ENCODE data around the gene NAT10.
"Not testable (repeated sequence)": the region's sequence is repeated elsewhere in the genome, so short reads cannot be mapped to it uniquely, and the experiment has no call there.

NAT10 gene

DNA sequence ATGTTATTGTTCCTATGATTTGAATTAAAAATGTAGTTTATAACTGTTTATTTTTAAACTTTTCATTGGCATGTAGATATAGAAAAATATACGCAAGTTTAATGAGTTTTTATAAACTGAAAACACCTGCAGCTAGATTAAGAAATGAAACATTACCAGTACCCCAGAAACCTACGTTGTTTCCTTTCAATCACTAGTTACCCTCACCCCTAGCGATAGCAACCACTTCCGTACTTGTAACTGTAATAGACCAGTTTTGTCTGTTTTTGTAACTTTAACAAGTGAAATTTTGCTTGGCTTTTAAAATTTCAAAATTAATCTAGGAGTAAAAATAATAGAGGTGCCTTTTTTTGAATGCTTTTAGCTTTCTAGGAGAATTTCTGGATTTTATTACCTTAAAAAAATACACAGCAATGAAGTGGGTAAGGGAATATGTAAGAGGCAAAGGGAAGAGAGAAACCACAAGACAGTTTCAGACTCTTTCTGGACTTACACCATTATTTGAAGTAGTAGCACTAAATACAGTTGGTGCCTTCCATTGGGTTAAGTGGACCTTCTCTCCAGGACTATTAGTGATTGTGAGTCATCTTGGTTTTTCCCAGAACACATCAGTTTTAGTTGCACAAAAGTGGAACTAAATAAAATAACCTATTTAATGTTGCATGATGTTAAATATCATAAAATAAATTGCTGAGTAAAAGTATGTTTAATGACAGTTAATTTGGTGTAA, 18.7 kb upstream of the NAT10 start:
- Histone ChIP-seq H3K9me3 (ENCODE audit: insufficient read depth, low read length) (no peaks in the 10 kb centered on the region), H3K79me2 (ENCODE audit: insufficient read depth, low read length) (no peaks in the 10 kb centered on the region), H3K27ac (ENCODE audit: low read depth, low read length) (no peak overlapping the region), H4K20me1 (ENCODE audit: low read depth, low read length) (no peaks in the 10 kb centered on the region), H3K9me2 (replicated peaks; ENCODE audit: insufficient read depth, low read length) (no peaks in the 10 kb centered on the region), H3K27me3 (ENCODE audit: low read length) (no peaks in the 10 kb centered on the region), H3K36me3 (ENCODE audit: low read length) (peaks cover 24% of the 10 kb centered on the region; the same call in 1 of the 2 replicates), H3K4me3 (ENCODE audit: insufficient read depth, low read length, poor library complexity, severe bottlenecking) (no peak overlapping the region), H3K9ac (ENCODE audit: low read length) (no peak overlapping the region), H3F3A (ENCODE audit: insufficient read depth) (no peaks in the 10 kb centered on the region), H3K4me2 (ENCODE audit: low read depth, low read length, poor library complexity, severe bottlenecking) (no peak overlapping the region), H2AFZ (ENCODE audit: low read depth, low read length, severe bottlenecking) (no peak overlapping the region)
- no peak for TF ChIP-seq EZH2phosphoT487 (conservative IDR thresholded peaks at IDR 0.05; ENCODE audit: low read length)
- no peak for TF ChIP-seq CTCF (IDR thresholded peaks at IDR 0.05; ENCODE audit: insufficient read depth, low read length, poor library complexity, severe bottlenecking)

- Histone ChIP-seq H3F3A (ENCODE audit: insufficient read depth) (0 out of 2 replicates have a peak, but pooled peaks cover under 1% of the 10 kb centered on the region), H3K4me3 (ENCODE audit: insufficient read depth, low read length, poor library complexity, severe bottlenecking) (no peak overlapping the region), H3K27me3 (ENCODE audit: low read length) (no peaks in the 10 kb centered on the region), H3K27ac (ENCODE audit: low read depth, low read length) (no peak overlapping the region), H3K79me2 (ENCODE audit: insufficient read depth, low read length) (no peaks in the 10 kb centered on the region), H3K9me3 (ENCODE audit: insufficient read depth, low read length) (no peaks in the 10 kb centered on the region), H3K36me3 (ENCODE audit: low read length) (peaks cover 13% of the 10 kb centered on the region; the same call in 1 of the 2 replicates), H3K9me2 (replicated peaks; ENCODE audit: insufficient read depth, low read length) (no peaks in the 10 kb centered on the region), H3K9ac (ENCODE audit: low read length) (no peak overlapping the region), H4K20me1 (ENCODE audit: low read depth, low read length) (no peaks in the 10 kb centered on the region), H2AFZ (ENCODE audit: low read depth, low read length, severe bottlenecking) (no peak overlapping the region), H3K4me2 (ENCODE audit: low read depth, low read length, poor library complexity, severe bottlenecking) (no peak overlapping the region)
- no peak for TF ChIP-seq CTCF (IDR thresholded peaks at IDR 0.05; ENCODE audit: insufficient read depth, low read length, poor library complexity, severe bottlenecking)
- no peak for TF ChIP-seq EZH2phosphoT487 (conservative IDR thresholded peaks at IDR 0.05; ENCODE audit: low read length)
These were observed 13.6 kb upstream of the NAT10 start for GRCh38 chr11:34091825-34092224.

GRCh38 chr11:34094900-34095299, 10.5 kb upstream of the NAT10 start:
- H4K20me1 ChIP-seq (ENCODE audit: low read depth, low read length); H2AFZ ChIP-seq (ENCODE audit: low read depth, low read length, severe bottlenecking); H3K27me3 ChIP-seq (ENCODE audit: low read length); H3F3A ChIP-seq (ENCODE audit: insufficient read depth); H3K9me3 ChIP-seq (ENCODE audit: insufficient read depth, low read length); H3K9me2 ChIP-seq (replicated peaks; ENCODE audit: insufficient read depth, low read length); H3K79me2 ChIP-seq (ENCODE audit: insufficient read depth, low read length); H3K4me3 ChIP-seq (ENCODE audit: insufficient read depth, low read length, poor library complexity, severe bottlenecking); H3K4me2 ChIP-seq (ENCODE audit: low read depth, low read length, poor library complexity, severe bottlenecking); H3K27ac ChIP-seq (ENCODE audit: low read depth, low read length); H3K9ac ChIP-seq (ENCODE audit: low read length): not testable (repeated sequence)
- H3K36me3 ChIP-seq (ENCODE audit: low read length): peaks cover 18% of the 10 kb centered on the region; the same call in 1 of the 2 replicates

GRCh38 chr11:34098813-34099212, 6.6 kb upstream of the NAT10 start:
- H3K9me2 ChIP-seq (replicated peaks; ENCODE audit: insufficient read depth, low read length): no peaks in the 10 kb centered on the region
- H3K9me3 ChIP-seq (ENCODE audit: insufficient read depth, low read length): no peaks in the 10 kb centered on the region
- H3K27me3 ChIP-seq (ENCODE audit: low read length): no peaks in the 10 kb centered on the region
- H3K4me2 ChIP-seq (ENCODE audit: low read depth, low read length, poor library complexity, severe bottlenecking): no peak overlapping the region
- no peak overlapping the region for H3K27ac ChIP-seq (ENCODE audit: low read depth, low read length)
- H3K9ac ChIP-seq (ENCODE audit: low read length): no peak overlapping the region
- TF ChIP-seq EZH2phosphoT487 (conservative IDR thresholded peaks at IDR 0.05; ENCODE audit: low read length) (no peak), CTCF (IDR thresholded peaks at IDR 0.05; ENCODE audit: insufficient read depth, low read length, poor library complexity, severe bottlenecking) (no peak)
- H3K4me3 ChIP-seq (ENCODE audit: insufficient read depth, low read length, poor library complexity, severe bottlenecking): no peak overlapping the region
- H3K36me3 ChIP-seq (ENCODE audit: low read length): peaks cover 16% of the 10 kb centered on the region; the same call in 1 of the 2 replicates
- no peak overlapping the region for H2AFZ ChIP-seq (ENCODE audit: low read depth, low read length, severe bottlenecking)
- no peaks in the 10 kb centered on the region for H4K20me1 ChIP-seq (ENCODE audit: low read depth, low read length)
- H3F3A ChIP-seq (ENCODE audit: insufficient read depth): peaks cover 29% of the 10 kb centered on the region
- H3K79me2 ChIP-seq (ENCODE audit: insufficient read depth, low read length): no peaks in the 10 kb centered on the region
